Neural cell (in vitro differentiated cells): ENCODE data around the gene PRSS35. TPM values are rescaled to one million over a fixed set of nuclear protein-coding genes. Genes with fewer than 3 reads are reported as not detected.
A peak's percentile ranks its signal among the peaks of the same experiment; 100 is the strongest.

ENCODE experiments used
- H2AFZ ChIP-seq: fragments of 200-600, 300-800 bp; sonication (generic), shearing (Covaris generic); 2 replicates; pipeline ENCODE4 v1.6.0; 2014; ENCODE audit warnings: low read depth, mild to moderate bottlenecking, antibody characterized with exemption, low read length, moderate library complexity
- H3F3A ChIP-seq: fragments of 200-600 bp; shearing (Covaris generic); 2 replicates; pipeline ENCODE4 v1.6.1; 2016; ENCODE audit warnings: mild to moderate bottlenecking, moderate library complexity, mixed read lengths, antibody characterized with exemption, low read length; ENCODE audit not compliant: insufficient read depth, poor library complexity, severe bottlenecking
- H3K27ac ChIP-seq: fragments of 200-600, 300-800 bp; sonication (generic), shearing (Covaris generic); 2 replicates; pipeline ENCODE4 v1.5.1; 2014; ENCODE audit warnings: mild to moderate bottlenecking, low read length, moderate library complexity
- H3K27me3 ChIP-seq: fragments of 300-800, 200-600 bp; sonication (generic), shearing (Covaris generic); 2 replicates; pipeline ENCODE4 v1.6.0; 2014; ENCODE audit warnings: mild to moderate bottlenecking, low read depth, low read length, moderate library complexity; ENCODE audit not compliant: insufficient read depth
- H3K36me3 ChIP-seq: fragments of 300-800, 200-600 bp; sonication (generic), shearing (Covaris generic); 2 replicates; pipeline ENCODE4 v1.5.1; 2014; ENCODE audit warnings: mild to moderate bottlenecking, antibody characterized with exemption, low read length, moderate library complexity; ENCODE audit not compliant: insufficient read depth
- H3K4me2 ChIP-seq: fragments of 300-800, 200-600 bp; sonication (generic), shearing (Covaris generic); 2 replicates; pipeline ENCODE4 v1.6.0; 2014; ENCODE audit warnings: mild to moderate bottlenecking, low read length
- H3K4me3 ChIP-seq: fragments of 300-800, 200-600 bp; sonication (generic), shearing (Covaris generic); 2 replicates; pipeline ENCODE4 v1.5.1; 2014; ENCODE audit warnings: mild to moderate bottlenecking, low read length, moderate library complexity
- H3K79me2 ChIP-seq: fragments of 200-600 bp; shearing (Covaris generic); replicated peaks from 2 replicates; pipeline ENCODE4 v1.6.0; 2014; ENCODE audit warnings: mild to moderate bottlenecking, low read length, moderate library complexity; ENCODE audit not compliant: insufficient read depth
- H3K9ac ChIP-seq: fragments of 300-800, 200-600 bp; sonication (generic), shearing (Covaris generic); 2 replicates; pipeline ENCODE4 v1.6.1; 2016; ENCODE audit warnings: mild to moderate bottlenecking, low read length, mixed read lengths
- H3K9me2 ChIP-seq: fragments of 200-600 bp; shearing (Covaris generic); 2 replicates; pipeline ENCODE4 v1.6.1; 2016; ENCODE audit warnings: mild to moderate bottlenecking, low read length, mixed read lengths; ENCODE audit not compliant: insufficient read depth
- H3K9me3 ChIP-seq: fragments of 200-600, 300-800 bp; sonication (generic), shearing (Covaris generic); 2 replicates; pipeline ENCODE4 v1.6.1; 2016; ENCODE audit warnings: mild to moderate bottlenecking, mixed run types, low read length, moderate library complexity, mixed read lengths
- H4K20me1 ChIP-seq: fragments of 200-600 bp; shearing (Covaris generic); 2 replicates; pipeline ENCODE4 v1.6.1; 2016; ENCODE audit warnings: mild to moderate bottlenecking, mixed run types; ENCODE audit not compliant: insufficient read depth
- CTCF ChIP-seq: fragments of 450-650 bp; IDR thresholded peaks from 2 replicates; pipeline ENCODE4 v1.5.1; 2014; ENCODE audit warnings: antibody characterized with exemption, mild to moderate bottlenecking, moderate library complexity; ENCODE audit not compliant: poor library complexity, severe bottlenecking
- EP300 ChIP-seq: fragments of 450-650 bp; conservative IDR thresholded peaks from 2 replicates; pipeline ENCODE4 v1.6.1; 2014; ENCODE audit warnings: antibody characterized with exemption, mild to moderate bottlenecking, moderate library complexity; ENCODE audit not compliant: poor library complexity, severe bottlenecking
- EZH2 ChIP-seq: fragments of 200-600, 300-800 bp; shearing (Covaris generic), sonication (generic); IDR thresholded peaks from 2 replicates; pipeline ENCODE4 v1.6.1; 2014; ENCODE audit warnings: antibody characterized with exemption, low read length, borderline replicate concordance, mild to moderate bottlenecking; ENCODE audit not compliant: insufficient read depth, poor library complexity, severe bottlenecking
- MXI1 ChIP-seq: fragments of 450-650 bp; conservative IDR thresholded peaks from 2 replicates; pipeline ENCODE4 v1.6.1; 2014; ENCODE audit warnings: antibody characterized with exemption, mild to moderate bottlenecking; ENCODE audit not compliant: poor library complexity, severe bottlenecking
- POLR2AphosphoS5 ChIP-seq: IDR thresholded peaks from 2 replicates; pipeline ENCODE4 v1.6.1; 2012
- RAD21 ChIP-seq: fragments of 450-650 bp; conservative IDR thresholded peaks from 2 replicates; pipeline ENCODE4 v1.6.1; 2014; ENCODE audit warnings: antibody characterized with exemption, mild to moderate bottlenecking, moderate library complexity
- REST ChIP-seq: IDR thresholded peaks from 2 replicates; pipeline ENCODE4 v1.6.1; 2012; ENCODE audit warnings: borderline replicate concordance
- SMC3 ChIP-seq: fragments of 450-650 bp; conservative IDR thresholded peaks from 2 replicates; pipeline ENCODE4 v1.6.1; 2014; ENCODE audit warnings: antibody characterized with exemption, mild to moderate bottlenecking, moderate library complexity; ENCODE audit not compliant: poor library complexity
- TAF1 ChIP-seq: IDR thresholded peaks from 2 replicates; pipeline ENCODE4 v1.6.1; 2012; ENCODE audit warnings: low read depth
- polyA plus RNA-seq: library from polyadenylated mRNA; depleted of rRNA; stranded (reverse); fragments of >200 nt; gene quantifications from 2 replicates; pipeline ENCODE4 v1.2.3, GENCODE V29; 2014

The PRSS35 gene
- polyA plus RNA-seq, 1 donor from 2014 or later, result 0.32 TPM

DNA sequence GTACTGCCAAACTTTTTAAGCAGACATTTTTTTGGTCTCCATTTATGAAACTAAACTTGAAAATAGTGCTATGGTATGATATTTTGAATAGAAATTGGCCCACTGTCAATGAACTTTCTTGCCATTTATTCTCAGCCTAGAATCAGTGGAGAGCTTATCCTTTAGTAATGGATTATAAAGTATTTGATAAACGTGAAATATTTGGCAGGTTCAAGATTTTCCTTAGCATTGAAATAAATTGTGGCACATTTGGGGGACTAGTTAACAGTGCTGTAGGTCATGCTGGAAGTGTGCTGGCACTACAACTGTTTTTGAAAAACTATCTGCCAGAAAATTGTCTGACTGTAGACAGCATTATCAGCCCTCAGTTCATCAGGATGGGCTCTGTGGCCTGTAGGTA, 2.1 kb downstream of the PRSS35 start:
- H3K9me3 ChIP-seq, result no peaks in the 10 kb centered on the region
- H3K4me3 ChIP-seq, result no peak overlapping the region
- no peaks in the 10 kb centered on the region for H3F3A ChIP-seq
- no peaks in the 10 kb centered on the region for H3K9me2 ChIP-seq
- no peak overlapping the region for H3K27ac ChIP-seq
- no peak overlapping the region for H3K4me2 ChIP-seq
- no peaks in the 10 kb centered on the region for H3K79me2 ChIP-seq
- H4K20me1 ChIP-seq, result no peaks in the 10 kb centered on the region
- TF ChIP-seq EZH2, result no peak
- no peak overlapping the region for H3K9ac ChIP-seq
- no peak overlapping the region for H2AFZ ChIP-seq
- H3K27me3 ChIP-seq, result peaks cover 11% of the 10 kb centered on the region
- H3K36me3 ChIP-seq, result no peaks in the 10 kb centered on the region

GRCh38 chr6:83514866-83515466, 2.6 kb downstream of the PRSS35 start:
- H3K9ac ChIP-seq, result no peak overlapping the region
- no peaks in the 10 kb centered on the region for H3F3A ChIP-seq
- H3K4me3 ChIP-seq, result no peak overlapping the region

DNA sequence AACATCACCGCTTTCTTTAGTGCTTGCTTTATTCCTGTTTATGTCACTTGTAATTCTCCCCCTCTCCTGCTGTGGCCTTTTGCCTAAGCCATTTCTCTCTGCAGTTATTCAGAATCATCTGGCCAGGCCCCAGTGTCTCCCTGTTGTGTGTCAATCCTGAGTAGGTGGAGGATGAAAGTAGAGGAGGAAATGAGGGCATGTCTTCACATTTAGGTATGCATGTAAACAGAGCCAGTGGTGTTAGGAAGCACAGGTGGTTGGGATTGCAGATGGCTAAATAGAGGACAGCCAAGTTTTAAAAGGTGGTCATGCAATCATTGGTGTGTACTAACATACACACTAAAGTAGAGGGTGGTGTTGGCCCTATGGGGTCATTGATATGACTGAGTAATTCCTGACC, 5.2 kb downstream of the PRSS35 start:
- no peaks in the 10 kb centered on the region for H4K20me1 ChIP-seq
- no peak overlapping the region for H3K4me3 ChIP-seq
- no peaks in the 10 kb centered on the region for H3K9me2 ChIP-seq
- no peak for TF ChIP-seq EP300
- no peak for TF ChIP-seq EZH2
- no peak for TF ChIP-seq TAF1
- no peak for TF ChIP-seq POLR2AphosphoS5
- no peak for TF ChIP-seq RAD21
- TF ChIP-seq REST, result no peak
- TF ChIP-seq CTCF, result no peak
- no peak for TF ChIP-seq SMC3
- no peak for TF ChIP-seq MXI1
- no peak overlapping the region for H2AFZ ChIP-seq
- H3K27me3 ChIP-seq, result peaks cover 1% of the 10 kb centered on the region
- H3K9ac ChIP-seq, result no peak overlapping the region
- no peaks in the 10 kb centered on the region for H3F3A ChIP-seq
- H3K9me3 ChIP-seq, result no peaks in the 10 kb centered on the region
- no peaks in the 10 kb centered on the region for H3K36me3 ChIP-seq
- H3K4me2 ChIP-seq, result no peak overlapping the region
- no peaks in the 10 kb centered on the region for H3K79me2 ChIP-seq
- no peak overlapping the region for H3K27ac ChIP-seq

More at GRCh38 chr6:83514866-83515466, 2.6 kb downstream of the PRSS35 start:
- Histone ChIP-seq H3K9me3 (no peaks in the 10 kb centered on the region), H2AFZ (no peak overlapping the region), H3K9me2 (no peaks in the 10 kb centered on the region), H3K4me2 (no peak overlapping the region), H3K27me3 (peaks cover 11% of the 10 kb centered on the region), H4K20me1 (no peaks in the 10 kb centered on the region), H3K36me3 (no peaks in the 10 kb centered on the region), H3K27ac (no peak overlapping the region), H3K79me2 (no peaks in the 10 kb centered on the region)
- TF ChIP-seq MXI1 (no peak), SMC3 (peak; percentile 93), CTCF (peak; percentile 89), RAD21 (peak; percentile 91)
